ENCODE measurements around the gene LRRC10B. TPM values are rescaled to one million over a fixed set of nuclear protein-coding genes. Genes with fewer than 3 reads are reported as not detected.
A peak's percentile ranks its signal among the peaks of the same experiment; 100 is the strongest.

LRRC10B gene
- total RNA-seq, 2 donors from 2014 or later = 3.0 to 4.2 TPM

DNA sequence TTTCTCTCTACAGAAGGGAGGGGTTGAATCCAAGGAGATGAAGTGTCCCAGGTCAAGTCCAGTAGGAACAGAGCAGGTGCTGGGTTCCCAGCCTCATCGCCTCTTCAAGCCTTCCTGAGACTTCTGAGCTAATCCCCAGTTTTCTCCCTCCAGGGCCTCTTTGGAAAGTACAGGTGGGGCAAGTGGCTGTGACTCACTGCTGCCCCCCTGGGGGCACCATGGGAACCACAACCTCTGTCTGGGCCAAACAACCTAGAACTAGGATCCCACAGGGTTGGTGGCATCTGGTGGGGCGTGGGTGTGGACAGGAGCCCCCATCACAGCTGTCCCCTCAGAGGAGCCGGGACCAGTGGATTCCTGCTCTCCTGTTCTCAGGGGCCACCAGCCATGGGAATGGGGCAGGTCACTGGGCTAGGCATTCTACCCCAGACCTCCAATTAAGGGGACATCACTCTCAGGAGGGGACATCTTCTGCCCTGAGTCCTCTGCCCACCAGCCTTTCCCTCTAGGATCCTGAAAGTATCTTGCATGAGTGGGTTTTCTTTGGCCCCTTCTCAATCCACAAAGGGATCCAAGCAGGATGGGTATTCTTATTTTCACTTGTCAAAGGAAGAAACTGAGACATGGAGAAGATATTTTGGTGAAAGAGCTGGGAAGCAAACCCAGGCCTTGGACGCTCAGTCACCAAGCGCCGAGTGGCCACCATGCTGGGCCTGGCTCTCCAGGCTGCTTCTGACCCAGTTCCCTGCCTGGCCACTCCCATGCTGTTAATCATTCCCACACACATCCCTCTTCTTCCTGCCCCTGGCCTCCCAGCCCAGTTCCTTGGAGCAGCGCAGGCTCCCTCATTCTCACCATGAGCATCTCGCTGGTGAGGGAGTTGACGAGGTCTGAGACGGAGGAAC, 23.8 kb downstream of the LRRC10B start:
- Histone ChIP-seq H3K36me3 (no peaks in the 10 kb centered on the region), H3K4me1 (ENCODE audit: control insufficient read depth in 1 of 2, low read depth in 2 of 2) (no peaks in the 10 kb centered on the region), H3K27me3 (replicated peaks; ENCODE audit: insufficient read depth) (no peaks in the 10 kb centered on the region), H3K9me3 (no peaks in the 10 kb centered on the region), H3K4me3 (no peak overlapping the region), H3K27ac (no peak overlapping the region)
- no peak for ATAC-seq (ENCODE audit: insufficient number of reproducible peaks, low FRiP score, low read depth)
- TF ChIP-seq, protein P1, sequence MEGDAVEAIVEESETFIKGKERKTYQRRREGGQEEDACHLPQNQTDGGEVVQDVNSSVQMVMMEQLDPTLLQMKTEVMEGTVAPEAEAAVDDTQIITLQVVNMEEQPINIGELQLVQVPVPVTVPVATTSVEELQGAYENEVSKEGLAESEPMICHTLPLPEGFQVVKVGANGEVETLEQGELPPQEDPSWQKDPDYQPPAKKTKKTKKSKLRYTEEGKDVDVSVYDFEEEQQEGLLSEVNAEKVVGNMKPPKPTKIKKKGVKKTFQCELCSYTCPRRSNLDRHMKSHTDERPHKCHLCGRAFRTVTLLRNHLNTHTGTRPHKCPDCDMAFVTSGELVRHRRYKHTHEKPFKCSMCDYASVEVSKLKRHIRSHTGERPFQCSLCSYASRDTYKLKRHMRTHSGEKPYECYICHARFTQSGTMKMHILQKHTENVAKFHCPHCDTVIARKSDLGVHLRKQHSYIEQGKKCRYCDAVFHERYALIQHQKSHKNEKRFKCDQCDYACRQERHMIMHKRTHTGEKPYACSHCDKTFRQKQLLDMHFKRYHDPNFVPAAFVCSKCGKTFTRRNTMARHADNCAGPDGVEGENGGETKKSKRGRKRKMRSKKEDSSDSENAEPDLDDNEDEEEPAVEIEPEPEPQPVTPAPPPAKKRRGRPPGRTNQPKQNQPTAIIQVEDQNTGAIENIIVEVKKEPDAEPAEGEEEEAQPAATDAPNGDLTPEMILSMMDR (IDR thresholded peaks at IDR 0.05) = peak; percentile 56
- no peak for DNase-seq (ENCODE audit: low spot score)

- Histone ChIP-seq H3K27ac (no peak overlapping the region), H3K4me3 (no peak overlapping the region), H3K36me3 (no peaks in the 10 kb centered on the region), H3K4me1 (ENCODE audit: control insufficient read depth in 1 of 2, low read depth in 2 of 2) (no peaks in the 10 kb centered on the region), H3K9me3 (no peaks in the 10 kb centered on the region), H3K27me3 (replicated peaks; ENCODE audit: insufficient read depth) (no peaks in the 10 kb centered on the region)
- ATAC-seq (ENCODE audit: insufficient number of reproducible peaks, low FRiP score, low read depth) = no peak
- DNase-seq (ENCODE audit: low spot score) = no peak
- TF ChIP-seq, protein P1 (IDR thresholded peaks at IDR 0.05) = no peak
These were observed 24.5 kb downstream of the LRRC10B start for GRCh38 chr11:61533039-61533375.

DNA sequence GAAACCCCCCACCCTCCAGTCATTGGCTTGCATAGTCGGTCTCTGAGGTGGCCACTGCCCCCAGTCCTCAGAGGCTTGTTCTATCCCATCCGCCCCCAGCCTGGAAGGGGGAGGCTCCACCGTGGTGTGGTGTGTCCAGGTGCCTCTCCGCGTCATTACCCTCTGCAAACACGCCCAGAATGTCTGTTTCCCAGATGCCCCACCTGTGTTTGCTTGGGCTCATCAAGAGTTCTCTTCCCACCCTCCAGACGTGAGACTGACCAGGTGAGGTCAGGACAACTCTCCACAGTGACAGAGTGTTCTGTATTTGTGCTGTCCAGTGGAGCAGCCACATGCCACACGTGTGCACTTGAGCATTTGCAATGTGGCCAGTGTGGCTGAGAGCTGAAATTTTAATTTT, 24.9 kb downstream of the LRRC10B start:
- no peaks in the 10 kb centered on the region for H3K36me3 ChIP-seq
- H3K4me1 ChIP-seq (ENCODE audit: control insufficient read depth in 1 of 2, low read depth in 2 of 2) = no peaks in the 10 kb centered on the region
- no peak for ATAC-seq (ENCODE audit: insufficient number of reproducible peaks, low FRiP score, low read depth)
- H3K27ac ChIP-seq = no peak overlapping the region
- H3K9me3 ChIP-seq = no peaks in the 10 kb centered on the region
- H3K27me3 ChIP-seq (replicated peaks; ENCODE audit: insufficient read depth) = no peaks in the 10 kb centered on the region
- no peak overlapping the region for H3K4me3 ChIP-seq
- TF ChIP-seq, protein P1 (IDR thresholded peaks at IDR 0.05) = no peak
- DNase-seq (ENCODE audit: low spot score) = no peak

DNA sequence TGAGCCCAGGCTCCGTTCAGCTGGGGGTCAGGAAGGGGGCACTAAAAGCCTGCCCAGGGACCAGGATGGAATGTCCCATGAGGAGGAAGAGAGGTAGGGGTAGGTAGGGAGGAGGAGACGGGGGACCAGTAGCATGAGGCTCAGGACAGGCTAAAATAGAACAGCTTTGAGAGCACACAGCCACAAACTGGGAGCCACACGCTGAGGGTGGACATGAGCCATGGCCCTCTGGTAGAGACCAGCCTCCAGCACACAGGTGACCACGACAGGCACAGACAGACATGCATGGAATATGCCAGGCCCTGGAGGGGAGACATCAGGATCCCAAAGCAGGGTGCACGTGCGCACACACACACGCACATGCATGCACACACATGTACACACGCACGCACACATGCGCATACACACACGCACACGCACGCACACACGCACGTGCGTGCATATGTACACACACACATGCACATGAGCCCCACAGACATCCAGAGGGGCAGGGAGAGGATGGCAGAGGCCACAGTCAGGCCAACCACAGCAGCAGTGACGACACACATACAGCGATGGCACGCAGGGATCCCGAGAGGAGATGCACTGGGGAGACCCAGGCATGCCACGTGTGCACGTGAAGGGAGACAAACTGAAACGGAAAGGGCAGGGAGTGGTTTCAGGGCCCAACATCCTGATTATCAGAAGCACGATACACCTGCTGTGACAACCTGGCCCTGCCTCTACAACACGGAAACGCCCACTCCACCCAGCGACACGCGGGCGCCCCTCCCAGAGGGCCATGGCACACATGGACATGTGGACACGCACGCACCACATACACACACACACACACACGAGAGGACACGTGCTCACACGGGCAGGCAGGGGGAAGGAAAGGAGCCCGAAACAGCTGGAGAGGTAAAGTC, 25.7 kb downstream of the LRRC10B start:
- Histone ChIP-seq H3K36me3 (no peaks in the 10 kb centered on the region), H3K4me3 (no peak overlapping the region), H3K27me3 (replicated peaks; ENCODE audit: insufficient read depth) (no peaks in the 10 kb centered on the region), H3K4me1 (ENCODE audit: control insufficient read depth in 1 of 2, low read depth in 2 of 2) (no peaks in the 10 kb centered on the region), H3K27ac (no peak overlapping the region), H3K9me3 (no peaks in the 10 kb centered on the region)
- DNase-seq (ENCODE audit: low spot score) (no peak), ATAC-seq (ENCODE audit: insufficient number of reproducible peaks, low FRiP score, low read depth) (no peak)
- TF ChIP-seq, protein P1 (IDR thresholded peaks at IDR 0.05) = no peak

All from thoracic aorta (tissue), 2 donors.